Mucosa of descending colon (tissue), 3 donors: Measurements from ENCODE around the gene CNDP2. TPM values are rescaled to one million over a fixed set of nuclear protein-coding genes. Genes with fewer than 3 reads are reported as not detected.

Source experiments
- ATAC-seq: fragments of 200-7000 bp; cut with Tn5 transposase; one replicate; pipeline ENCODE4 v1.9.1; 2020; ENCODE audit warnings: mild to moderate bottlenecking, moderate library complexity
- DNase-seq, 3 donors: peaks; one replicate each; pipeline ENCODE4 v3.0.0-alpha.2; 2020
- H3K36me3 ChIP-seq: fragments of 200-600 bp; one replicate; pipeline ENCODE4 v1.8.0; 2021; ENCODE audit warnings: low read depth, mild to moderate bottlenecking
- H3K4me1 ChIP-seq: fragments of 200-600 bp; one replicate; pipeline ENCODE4 v1.8.0; 2021; ENCODE audit warnings: low read depth, mild to moderate bottlenecking
- H3K4me3 ChIP-seq: fragments of 200-600 bp; one replicate; pipeline ENCODE4 v1.8.0; 2021; ENCODE audit warnings: mild to moderate bottlenecking
- H3K9me3 ChIP-seq: fragments of 200-600 bp; one replicate; pipeline ENCODE4 v1.8.0; 2021; ENCODE audit warnings: mild to moderate bottlenecking
- intact Hi-C, 2 donors: fragments of 100-400 bp; cut with DNase I in 1 of 2; cut with micrococcal nuclease in 1 of 2; formaldehyde crosslinking; loops; one replicate each; pipeline versions ENCODE4 v1.11.0 to v1.11.1; 2022; cut with DNase I, micrococcal nuclease
- total RNA-seq, 3 donors: library from RNA; stranded (reverse); fragmentation: NEBNext Ultra II Directional in 2 of 3; extraction: Animal tissue kit (Norgen Biotek cat#: 25700) in 2 of 3; gene quantifications; one replicate each; pipeline versions ENCODE4 v1.2.1 to v1.2.4, GENCODE V29; 2021 to 2023
- TF ChIP-seq, protein P1 (sequence below): fragments of 200-600 bp; IDR thresholded peaks from one replicate; pipeline ENCODE4 v1.8.0; 2022; ENCODE audit warnings: antibody characterized with exemption, mild to moderate bottlenecking
- donor health status: DM: no; HTN: no; CAD: no; lungs with moderate emphysema.
- donor health status: DM: no; HTN: no; CAD: no.
- donor health status: DM: no; HTN: yes; CAD: no.

The CNDP2 gene
- total RNA-seq, 3 donors from 2014 or later, result 148 to 263 (median 244) TPM

DNA sequence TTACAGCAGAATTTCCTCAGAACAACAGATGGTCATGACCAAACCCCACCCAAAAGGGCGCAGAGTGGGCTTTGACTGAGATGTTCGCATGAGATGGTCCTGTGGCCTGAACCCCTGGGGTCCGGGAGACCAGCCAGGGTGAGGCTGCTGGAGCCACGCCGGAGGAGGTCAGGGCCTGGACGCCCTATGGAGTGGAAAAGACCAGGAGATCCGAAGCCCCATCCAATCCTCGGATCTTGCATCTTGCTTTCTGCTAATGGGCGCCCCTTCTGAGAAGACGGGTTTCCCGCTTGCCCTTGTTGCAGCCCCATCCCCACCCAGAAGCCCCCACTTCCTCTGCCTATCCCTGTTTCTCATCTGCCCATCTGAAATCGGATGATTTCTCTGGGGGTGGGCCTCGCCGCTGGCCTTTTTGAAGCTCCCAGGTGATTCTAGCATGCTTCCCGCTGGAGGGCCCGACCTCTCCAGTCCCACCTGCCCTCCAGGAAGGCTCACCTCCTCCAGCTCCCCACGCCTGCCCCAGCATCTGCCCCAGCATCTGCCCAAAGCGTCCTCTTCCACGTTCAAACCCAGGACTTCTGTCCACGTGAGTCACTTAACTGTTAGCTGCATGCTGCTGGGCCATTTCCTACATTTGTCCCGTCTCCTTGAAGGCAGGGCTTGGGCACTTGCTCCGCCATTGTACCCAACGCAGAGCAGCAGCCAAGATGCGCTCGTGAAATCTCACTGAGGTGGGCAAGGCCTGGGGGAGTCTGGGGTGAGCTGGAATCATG is 33.8 kb downstream of the CNDP2 start:
- TF ChIP-seq, protein P1, sequence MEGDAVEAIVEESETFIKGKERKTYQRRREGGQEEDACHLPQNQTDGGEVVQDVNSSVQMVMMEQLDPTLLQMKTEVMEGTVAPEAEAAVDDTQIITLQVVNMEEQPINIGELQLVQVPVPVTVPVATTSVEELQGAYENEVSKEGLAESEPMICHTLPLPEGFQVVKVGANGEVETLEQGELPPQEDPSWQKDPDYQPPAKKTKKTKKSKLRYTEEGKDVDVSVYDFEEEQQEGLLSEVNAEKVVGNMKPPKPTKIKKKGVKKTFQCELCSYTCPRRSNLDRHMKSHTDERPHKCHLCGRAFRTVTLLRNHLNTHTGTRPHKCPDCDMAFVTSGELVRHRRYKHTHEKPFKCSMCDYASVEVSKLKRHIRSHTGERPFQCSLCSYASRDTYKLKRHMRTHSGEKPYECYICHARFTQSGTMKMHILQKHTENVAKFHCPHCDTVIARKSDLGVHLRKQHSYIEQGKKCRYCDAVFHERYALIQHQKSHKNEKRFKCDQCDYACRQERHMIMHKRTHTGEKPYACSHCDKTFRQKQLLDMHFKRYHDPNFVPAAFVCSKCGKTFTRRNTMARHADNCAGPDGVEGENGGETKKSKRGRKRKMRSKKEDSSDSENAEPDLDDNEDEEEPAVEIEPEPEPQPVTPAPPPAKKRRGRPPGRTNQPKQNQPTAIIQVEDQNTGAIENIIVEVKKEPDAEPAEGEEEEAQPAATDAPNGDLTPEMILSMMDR, result no peak
- DNase-seq (peak in 1 of 3 donors; percentile 24), ATAC-seq (no peak)
- Histone ChIP-seq H3K9me3 (no peaks in the 10 kb centered on the region), H3K4me3 (no peak overlapping the region), H3K36me3 (no peaks in the 10 kb centered on the region), H3K4me1 (peaks cover 2% of the 10 kb centered on the region)
- intact Hi-C loops, result no loop called here

DNA sequence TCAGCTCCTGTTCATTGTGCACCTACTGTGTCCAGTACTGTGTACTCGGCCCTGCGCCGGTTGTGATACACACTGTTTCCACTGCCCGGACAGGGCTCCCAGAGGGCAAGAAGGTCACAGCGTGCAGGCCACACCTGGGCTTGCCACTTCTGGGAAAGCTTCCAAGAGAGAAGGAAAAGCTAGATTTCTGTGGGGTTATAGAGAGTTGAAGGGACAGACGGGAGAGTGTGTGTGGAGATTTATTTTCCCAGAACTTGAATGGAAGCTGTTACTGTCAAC is 34.4 kb downstream of the CNDP2 start:
- peaks cover 2% of the 10 kb centered on the region for H3K4me1 ChIP-seq
- DNase-seq (no peak), ATAC-seq (peak; percentile 16)
- intact Hi-C loops, result no loop called here
- no peak overlapping the region for H3K4me3 ChIP-seq
- TF ChIP-seq, protein P1, result no peak
- no peaks in the 10 kb centered on the region for H3K9me3 ChIP-seq
- H3K36me3 ChIP-seq, result no peaks in the 10 kb centered on the region

DNA sequence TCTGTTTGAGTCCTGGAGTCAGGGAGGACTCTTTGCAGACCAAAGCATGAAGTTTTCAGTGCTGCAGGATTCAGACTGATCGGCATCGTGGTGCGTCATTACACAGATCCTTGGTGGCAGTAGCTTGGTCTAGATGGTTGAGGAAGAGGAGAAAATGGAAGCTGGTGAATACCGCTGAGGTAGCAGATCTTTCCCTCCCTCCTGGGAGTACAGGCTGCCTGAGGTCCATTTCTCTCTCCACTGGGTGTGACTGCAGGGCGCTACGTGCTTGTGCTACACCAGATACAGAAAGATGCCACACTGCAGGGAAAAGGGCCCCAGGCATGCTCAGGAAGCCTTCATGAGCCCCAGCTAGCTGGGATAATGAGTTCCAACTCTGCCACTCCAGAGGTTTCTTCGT is 34.9 kb downstream of the CNDP2 start:
- DNase-seq, result peak in 1 of 3 donors; percentile 7
- Histone ChIP-seq H3K9me3 (no peaks in the 10 kb centered on the region), H3K4me3 (no peak overlapping the region), H3K36me3 (no peaks in the 10 kb centered on the region), H3K4me1 (no peaks in the 10 kb centered on the region)
- intact Hi-C loops, result no loop called here
- TF ChIP-seq, protein P1, result no peak
- ATAC-seq, result no peak

DNA sequence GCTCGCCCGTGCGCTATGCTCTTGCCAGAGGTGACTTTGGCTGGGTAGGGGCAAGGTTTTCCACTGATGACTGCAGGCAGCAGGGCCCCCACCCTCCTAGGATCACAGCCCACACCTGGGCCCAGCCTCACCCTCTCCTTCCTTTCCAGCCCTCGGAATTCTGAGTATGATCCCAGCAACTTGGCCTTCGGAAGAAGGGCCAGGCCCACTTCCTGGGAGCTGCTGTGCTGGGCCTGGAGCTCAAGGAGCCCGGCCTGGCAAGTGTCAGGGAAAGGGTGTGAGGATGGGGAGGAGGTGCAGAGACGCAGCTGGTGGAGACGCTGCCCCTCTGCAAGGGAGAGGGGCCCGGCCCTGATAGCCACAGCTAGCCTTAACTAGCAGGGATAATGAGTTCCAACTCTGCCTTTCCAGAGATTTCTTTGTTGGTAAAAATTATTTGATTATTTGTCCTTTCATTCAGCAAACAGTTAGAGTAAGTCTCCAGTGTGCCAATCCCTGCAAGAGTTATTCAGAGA is 36.4 kb downstream of the CNDP2 start:
- DNase-seq, result peak in 1 of 3 donors; percentile 9
- Histone ChIP-seq H3K36me3 (no peaks in the 10 kb centered on the region), H3K4me1 (no peaks in the 10 kb centered on the region), H3K9me3 (no peaks in the 10 kb centered on the region), H3K4me3 (no peak overlapping the region)
- intact Hi-C loops, result no loop called here
- ATAC-seq, result no peak
- TF ChIP-seq, protein P1, result no peak

DNA sequence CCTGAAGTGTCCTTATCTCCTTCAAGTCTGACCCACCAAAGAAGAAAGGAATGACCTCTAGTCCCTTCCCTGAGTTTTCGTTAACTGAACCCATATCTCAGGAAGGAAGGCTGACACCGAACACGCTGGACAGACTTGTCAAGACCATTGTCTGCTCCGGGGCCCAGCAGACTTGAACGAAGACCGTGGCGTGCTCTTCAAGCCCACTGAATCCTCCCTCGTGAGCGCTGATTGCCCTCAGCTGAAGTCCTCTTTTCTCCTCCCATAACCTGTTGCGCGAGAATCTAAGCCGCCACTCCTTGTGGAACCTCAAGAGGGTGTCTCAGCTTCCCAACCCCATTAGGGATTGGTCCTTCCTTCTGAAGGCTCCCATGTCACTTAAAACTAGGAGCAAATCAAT is 37.5 kb downstream of the CNDP2 start:
- intact Hi-C loops, result no loop called here

More for the DNA sequence above, 37.5 kb downstream of the CNDP2 start:
- no peak for ATAC-seq
- no peak overlapping the region for H3K4me3 ChIP-seq
- DNase-seq, result peak in 1 of 3 donors; percentile 9
- no peaks in the 10 kb centered on the region for H3K9me3 ChIP-seq
- H3K36me3 ChIP-seq, result no peaks in the 10 kb centered on the region
- no peaks in the 10 kb centered on the region for H3K4me1 ChIP-seq
- TF ChIP-seq, protein P1, result no peak
